DND-41 (cell line): Measurements from ENCODE around the gene ACSL1.

Source experiments
- ATAC-seq: fragments of 200-7000 bp; cut with Tn5 transposase; 3 replicates; pipeline ENCODE4 v1.9.1; 2021; ENCODE audit warnings: low read depth; ENCODE audit not compliant: insufficient read depth
- DNase-seq: peaks from one replicate; pipeline ENCODE4 v3.0.0-alpha.2; 2020
- H2AFZ ChIP-seq: 2 replicates; pipeline ENCODE4 v1.6.0; 2012; ENCODE audit warnings: low read depth, low read length
- H3K27ac ChIP-seq: 2 replicates; pipeline ENCODE4 v1.5.1; 2012; ENCODE audit warnings: low read length, inconsistent platforms
- H3K27me3 ChIP-seq: fragments of 200-600 bp; sonication (generic); 2 replicates; pipeline ENCODE4 v1.6.0; 2012; ENCODE audit warnings: low read length, mild to moderate bottlenecking, inconsistent platforms; ENCODE audit not compliant: insufficient read depth, poor library complexity
- H3K36me3 ChIP-seq: 2 replicates; pipeline ENCODE4 v1.5.1; 2012; ENCODE audit warnings: low read length, inconsistent platforms; ENCODE audit not compliant: insufficient read depth
- H3K4me1 ChIP-seq: 2 replicates; pipeline ENCODE4 v1.5.1; 2012; ENCODE audit warnings: mild to moderate bottlenecking, low read length; ENCODE audit not compliant: insufficient read depth
- H3K4me2 ChIP-seq: 2 replicates; pipeline ENCODE4 v1.6.0; 2012; ENCODE audit warnings: mild to moderate bottlenecking, moderate library complexity, low read length, inconsistent platforms; ENCODE audit not compliant: insufficient read depth
- H3K4me3 ChIP-seq, 2 experiments: fragments of 200-600 bp in 1 of 2; shearing (Covaris generic) in 1 of 2; 2 replicates each; pipeline ENCODE4 v1.5.1; 2012 to 2016; ENCODE audit warnings: inconsistent platforms in 2 of 2, low read length in 2 of 2, mild to moderate bottlenecking in 2 of 2, low read depth in 1 of 2, moderate library complexity in 1 of 2
- H3K79me2 ChIP-seq: 2 replicates; pipeline ENCODE4 v1.6.0; 2012; ENCODE audit warnings: low read length, inconsistent platforms; ENCODE audit not compliant: insufficient read depth
- H3K9ac ChIP-seq: 2 replicates; pipeline ENCODE4 v1.6.0; 2012; ENCODE audit warnings: low read depth, mild to moderate bottlenecking, inconsistent platforms, low read length, moderate library complexity
- H3K9me3 ChIP-seq: 2 replicates; pipeline ENCODE4 v1.5.1; 2012; ENCODE audit warnings: low read length, moderate library complexity, mild to moderate bottlenecking, inconsistent platforms; ENCODE audit not compliant: insufficient read depth, severe bottlenecking
- H4K20me1 ChIP-seq: 2 replicates; pipeline ENCODE4 v1.6.0; 2012; ENCODE audit warnings: low read length; ENCODE audit not compliant: insufficient read depth
- EZH2 ChIP-seq: IDR thresholded peaks from 3 replicates; pipeline ENCODE4 v1.6.1; 2012; ENCODE audit warnings: borderline replicate concordance, low read depth, mild to moderate bottlenecking, moderate library complexity, low read length, inconsistent platforms; ENCODE audit not compliant: severe bottlenecking
- TF ChIP-seq, protein P1 (sequence below): IDR thresholded peaks from 2 replicates; pipeline ENCODE4 v1.5.1; 2012; ENCODE audit warnings: borderline replicate concordance, low read length, moderate library complexity, mild to moderate bottlenecking; ENCODE audit not compliant: poor library complexity, severe bottlenecking; ENCODE audit errors: extremely low read depth

Gene ACSL1

DNA sequence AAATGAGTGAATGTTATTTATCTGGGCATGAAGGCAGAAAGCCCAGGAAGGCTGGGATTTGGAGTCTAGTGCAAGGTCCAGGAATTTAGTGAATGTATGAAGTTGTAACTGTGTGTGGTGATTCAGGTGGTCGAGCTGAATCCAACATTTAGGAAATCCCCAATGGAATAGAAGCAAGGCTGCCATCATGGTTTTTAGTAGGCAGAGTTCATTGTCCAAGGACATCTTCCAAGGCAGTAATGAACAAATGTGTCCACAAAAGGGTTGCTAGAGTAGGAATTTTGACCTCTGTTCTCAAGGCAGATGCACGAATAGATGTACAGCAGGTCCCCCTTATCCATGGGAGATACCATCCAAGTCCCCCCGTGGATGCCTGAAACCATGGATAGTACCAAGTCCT lies 42.9 kb upstream of the ACSL1 start:
- Histone ChIP-seq H4K20me1 (no peaks in the 10 kb centered on the region), H3K9ac (no peak overlapping the region), H3K4me3 (no peak overlapping the region), H3K4me2 (no peak overlapping the region), H3K27me3 (peaks cover 4% of the 10 kb centered on the region), H3K4me1 (no peaks in the 10 kb centered on the region), H3K36me3 (no peaks in the 10 kb centered on the region), H2AFZ (no peak overlapping the region), H3K9me3 (no peaks in the 10 kb centered on the region), H3K79me2 (no peaks in the 10 kb centered on the region), H3K27ac (no peak overlapping the region)
- DNase-seq = no peak
- TF ChIP-seq, protein P1, sequence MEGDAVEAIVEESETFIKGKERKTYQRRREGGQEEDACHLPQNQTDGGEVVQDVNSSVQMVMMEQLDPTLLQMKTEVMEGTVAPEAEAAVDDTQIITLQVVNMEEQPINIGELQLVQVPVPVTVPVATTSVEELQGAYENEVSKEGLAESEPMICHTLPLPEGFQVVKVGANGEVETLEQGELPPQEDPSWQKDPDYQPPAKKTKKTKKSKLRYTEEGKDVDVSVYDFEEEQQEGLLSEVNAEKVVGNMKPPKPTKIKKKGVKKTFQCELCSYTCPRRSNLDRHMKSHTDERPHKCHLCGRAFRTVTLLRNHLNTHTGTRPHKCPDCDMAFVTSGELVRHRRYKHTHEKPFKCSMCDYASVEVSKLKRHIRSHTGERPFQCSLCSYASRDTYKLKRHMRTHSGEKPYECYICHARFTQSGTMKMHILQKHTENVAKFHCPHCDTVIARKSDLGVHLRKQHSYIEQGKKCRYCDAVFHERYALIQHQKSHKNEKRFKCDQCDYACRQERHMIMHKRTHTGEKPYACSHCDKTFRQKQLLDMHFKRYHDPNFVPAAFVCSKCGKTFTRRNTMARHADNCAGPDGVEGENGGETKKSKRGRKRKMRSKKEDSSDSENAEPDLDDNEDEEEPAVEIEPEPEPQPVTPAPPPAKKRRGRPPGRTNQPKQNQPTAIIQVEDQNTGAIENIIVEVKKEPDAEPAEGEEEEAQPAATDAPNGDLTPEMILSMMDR = no peak
- TF ChIP-seq EZH2 = no peak
- no peak for ATAC-seq

- DNase-seq = no peak
- TF ChIP-seq EZH2 = no peak
- TF ChIP-seq, protein P1 = no peak
- Histone ChIP-seq H3K9me3 (no peaks in the 10 kb centered on the region), H3K27ac (no peak overlapping the region), H3K4me3 (no peak overlapping the region), H4K20me1 (no peaks in the 10 kb centered on the region), H3K27me3 (peaks cover 4% of the 10 kb centered on the region), H3K9ac (no peak overlapping the region), H3K79me2 (no peaks in the 10 kb centered on the region), H3K36me3 (no peaks in the 10 kb centered on the region), H2AFZ (no peak overlapping the region), H3K4me2 (no peak overlapping the region), H3K4me1 (no peaks in the 10 kb centered on the region)
- ATAC-seq = no peak
Measured at GRCh38 chr4:184863916-184864315, 38.1 kb upstream of the ACSL1 start.

- no peaks in the 10 kb centered on the region for H3K36me3 ChIP-seq
- TF ChIP-seq, protein P1 = no peak
- no peak for TF ChIP-seq EZH2
- H3K27me3 ChIP-seq = peaks cover 4% of the 10 kb centered on the region
- no peak for DNase-seq
- no peak overlapping the region for H2AFZ ChIP-seq
- H3K4me1 ChIP-seq = no peaks in the 10 kb centered on the region
- no peaks in the 10 kb centered on the region for H3K79me2 ChIP-seq
- H3K9ac ChIP-seq = no peak overlapping the region
- no peak overlapping the region for H3K27ac ChIP-seq
- no peak overlapping the region for H3K4me2 ChIP-seq
- ATAC-seq = no peak
- H3K9me3 ChIP-seq = no peaks in the 10 kb centered on the region
- no peak overlapping the region for H3K4me3 ChIP-seq
- no peaks in the 10 kb centered on the region for H4K20me1 ChIP-seq
Measured at GRCh38 chr4:184861047-184861446, 35.3 kb upstream of the ACSL1 start.
